GM18505 (cell line): ENCODE measurements around the gene LIPT1.

Source experiments
- ATAC-seq: cut with Tn5 transposase; IDR thresholded peaks from one replicate; pipeline ENCODE4 v1.9.1; 2021; ENCODE audit not compliant: unreplicated experiment
- POLR2A ChIP-seq: IDR thresholded peaks from 4 replicates; pipeline ENCODE4 v1.6.1; 2011; ENCODE audit warnings: borderline replicate concordance; ENCODE audit not compliant: insufficient read depth, insufficient read length; ENCODE audit errors: extremely low read depth

The LIPT1 gene

DNA sequence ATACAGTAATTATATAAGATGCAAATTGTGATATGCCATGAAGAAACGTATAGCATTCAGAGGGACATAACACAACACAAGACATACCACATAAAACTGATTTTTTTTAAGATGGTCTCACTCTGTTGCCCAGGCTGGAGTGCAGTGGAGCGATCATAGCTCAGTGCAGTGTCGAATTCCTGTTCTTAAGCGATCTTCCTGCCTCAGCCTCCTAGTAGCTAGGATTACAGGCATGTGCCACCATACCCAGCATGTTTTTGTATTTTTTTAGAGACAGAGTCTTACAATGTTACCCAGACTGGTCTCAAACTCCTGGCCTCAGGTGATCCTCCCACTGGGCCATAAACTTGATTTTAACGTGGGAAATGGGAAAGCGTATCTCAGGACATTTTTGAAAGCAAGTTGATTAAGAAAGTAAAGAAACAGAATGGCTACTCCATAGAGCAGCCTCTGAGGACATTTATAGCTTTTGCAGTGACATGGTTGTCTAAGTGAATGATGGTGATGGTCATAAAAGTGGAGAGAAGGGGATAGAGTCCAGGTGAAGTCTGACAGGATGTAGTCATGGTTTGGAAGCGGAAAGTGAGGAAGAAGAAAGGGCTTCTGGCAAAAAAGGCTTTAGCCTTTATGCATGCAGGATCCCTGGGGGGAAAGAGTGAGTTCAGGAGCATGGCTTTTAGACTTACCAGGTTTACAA is 2.4 kb upstream of the LIPT1 start:
- ATAC-seq: no peak
- no peak for TF ChIP-seq POLR2A

GRCh38 chr2:99153921-99154604 is 704 bp upstream of the LIPT1 start:
- no peak for ATAC-seq
- no peak for TF ChIP-seq POLR2A

DNA sequence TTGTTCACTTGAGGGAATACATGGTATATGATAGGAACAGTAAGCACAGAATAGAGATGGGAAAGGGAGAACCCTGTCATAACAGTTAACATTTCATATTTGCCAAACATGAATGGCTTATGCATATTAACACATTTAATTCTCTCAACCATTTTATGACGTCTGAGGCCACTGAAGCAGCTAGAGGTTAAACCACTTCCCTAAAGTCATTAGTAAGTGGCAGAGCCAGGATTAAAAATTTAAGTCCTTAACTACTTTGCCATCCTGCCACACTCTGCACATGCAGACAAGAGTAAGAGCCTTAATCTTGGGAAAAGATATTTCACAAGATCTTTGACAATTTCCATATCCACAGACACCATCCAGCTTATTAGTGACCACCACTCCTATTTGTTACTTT is 2.1 kb downstream of the LIPT1 start:
- TF ChIP-seq POLR2A: no peak
- ATAC-seq: no peak

DNA sequence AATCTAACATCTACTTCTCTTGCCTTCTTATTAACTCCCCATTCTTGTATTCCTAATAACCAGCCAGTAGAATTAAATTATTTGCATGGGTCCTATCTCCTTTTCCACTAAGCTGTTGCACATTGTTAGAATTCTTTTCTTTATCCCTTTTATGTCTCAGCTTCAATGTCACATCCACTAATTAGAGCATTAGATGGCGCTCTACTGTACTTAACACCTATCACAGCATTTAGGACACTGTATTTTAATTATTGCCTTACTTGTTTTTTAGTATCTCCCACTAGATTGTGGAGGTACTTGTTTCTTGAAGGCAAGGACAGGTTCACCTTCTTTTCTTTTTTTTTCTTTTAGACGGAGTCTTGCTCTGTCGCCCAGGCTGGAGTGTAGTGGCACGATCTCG is 3.8 kb downstream of the LIPT1 start:
- TF ChIP-seq POLR2A: no peak
- no peak for ATAC-seq

- ATAC-seq: no peak
These were observed 4.8 kb downstream of the LIPT1 start for GRCh38 chr2:99159594-99159993.

DNA sequence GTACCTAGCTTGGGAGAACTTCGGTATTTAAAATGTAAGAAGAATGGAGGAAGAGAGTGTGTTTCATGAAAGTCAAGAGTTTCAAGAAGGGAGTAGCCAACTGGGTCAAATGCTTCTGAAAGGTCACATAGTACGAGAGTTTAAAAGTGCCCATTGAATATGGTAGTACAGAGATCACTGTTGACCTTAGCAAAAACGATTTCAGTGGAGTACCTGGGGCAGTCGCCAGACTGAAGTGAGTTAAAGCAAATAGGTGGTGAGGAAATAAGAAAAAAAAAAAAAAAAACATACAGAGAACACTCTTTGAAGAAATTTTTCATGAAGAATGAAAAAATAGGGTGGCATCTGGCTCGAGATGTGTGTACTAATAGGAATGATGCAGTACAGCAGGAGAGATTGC is 11.5 kb downstream of the LIPT1 start:
- no peak for TF ChIP-seq POLR2A

More at GRCh38 chr2:99159594-99159993, 4.8 kb downstream of the LIPT1 start:
- TF ChIP-seq POLR2A: no peak

DNA sequence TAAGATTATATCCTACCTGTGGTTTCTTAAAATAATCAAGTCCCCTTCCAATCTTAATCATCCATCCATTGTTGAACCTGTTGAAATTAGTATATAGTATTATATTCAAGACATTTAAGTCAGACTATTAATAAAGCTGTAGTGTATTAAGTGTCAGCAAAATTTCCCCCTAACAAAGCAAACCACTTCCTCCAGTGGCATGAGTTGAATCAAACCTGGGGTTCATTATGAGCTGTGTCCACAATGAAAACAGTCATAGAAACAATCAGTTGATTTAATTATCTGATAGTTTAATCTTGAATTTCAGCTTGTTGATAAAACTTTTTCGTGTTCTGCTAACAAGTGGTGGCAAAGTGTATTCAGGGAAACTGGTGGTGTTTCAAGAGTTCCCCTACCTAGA is 14.8 kb downstream of the LIPT1 start:
- ATAC-seq: no peak

More for the DNA sequence above, 11.5 kb downstream of the LIPT1 start:
- ATAC-seq: no peak

DNA sequence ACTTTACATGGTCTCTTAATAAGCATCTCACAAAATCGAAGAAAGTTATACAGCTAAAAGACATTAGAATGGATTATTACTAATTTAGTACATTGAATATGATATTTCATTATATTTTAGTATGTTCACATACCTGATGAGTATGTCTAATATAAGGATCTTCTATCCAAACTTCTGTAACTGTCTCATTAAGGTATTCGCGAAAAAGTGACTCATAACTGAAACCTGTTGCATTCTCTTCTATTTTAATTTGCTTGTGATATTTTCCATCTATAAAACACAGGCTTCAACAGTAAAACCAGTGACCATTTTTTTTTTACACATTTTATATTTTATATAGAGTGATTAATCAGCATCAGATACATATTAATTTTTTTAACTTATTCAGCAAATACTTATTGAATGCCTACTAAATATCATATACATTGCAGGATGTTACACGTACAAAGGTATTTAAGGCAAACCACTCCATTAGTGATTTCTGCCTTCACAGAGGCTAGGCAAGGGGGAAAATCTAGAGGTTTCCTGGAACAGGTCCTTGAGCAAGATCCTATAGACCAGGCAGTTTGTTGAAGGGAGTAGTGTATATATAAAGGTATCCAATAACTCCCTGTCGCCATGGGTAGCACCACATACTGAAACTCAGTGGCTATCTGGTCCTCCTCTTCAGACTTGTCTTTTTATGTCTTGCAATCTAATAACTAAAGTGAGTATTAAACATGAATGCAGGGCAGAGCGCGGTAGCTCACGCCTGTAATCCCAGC is 16.8 kb downstream of the LIPT1 start:
- ATAC-seq: no peak

More for the DNA sequence above, 14.8 kb downstream of the LIPT1 start:
- TF ChIP-seq POLR2A: no peak

GRCh38 chr2:99180755-99181623 is 26.2 kb downstream of the LIPT1 start, which contains the start of the genes MITD1 and MRPL30:
Gene MITD1 (minus strand): TSS chr2:99181058. CDS start chr2:99180981, 77 bp downstream.
Gene MRPL30 (plus strand): TSS chr2:99181184. CDS start chr2:99186204, 5,020 bp downstream.
- peak; percentile 86 for ATAC-seq
- TF ChIP-seq POLR2A: peak; percentile 93

More for the DNA sequence above, 16.8 kb downstream of the LIPT1 start:
- no peak for TF ChIP-seq POLR2A

DNA sequence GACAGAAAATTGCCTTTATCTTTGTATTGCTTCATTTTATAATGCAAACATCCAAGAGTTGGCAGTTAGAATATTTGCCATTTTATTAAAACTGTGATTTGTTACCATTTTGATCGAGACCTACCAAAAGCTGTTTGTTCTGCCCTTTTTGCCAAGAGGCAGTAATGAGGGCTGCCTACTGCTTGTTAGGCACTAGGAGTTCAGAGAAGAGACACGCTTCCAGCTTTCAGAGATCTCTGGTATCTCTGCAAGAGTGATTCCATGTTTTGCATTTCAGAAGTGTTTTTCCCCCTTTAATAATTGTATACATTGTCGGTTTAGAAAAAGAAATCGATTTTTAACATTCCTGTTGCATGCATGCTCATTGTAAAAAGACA is 26.8 kb downstream of the LIPT1 start:
- ATAC-seq: no peak
- TF ChIP-seq POLR2A: no peak

- TF ChIP-seq POLR2A: no peak
- no peak for ATAC-seq
These were observed 28.3 kb downstream of the LIPT1 start for GRCh38 chr2:99183025-99183424.

DNA sequence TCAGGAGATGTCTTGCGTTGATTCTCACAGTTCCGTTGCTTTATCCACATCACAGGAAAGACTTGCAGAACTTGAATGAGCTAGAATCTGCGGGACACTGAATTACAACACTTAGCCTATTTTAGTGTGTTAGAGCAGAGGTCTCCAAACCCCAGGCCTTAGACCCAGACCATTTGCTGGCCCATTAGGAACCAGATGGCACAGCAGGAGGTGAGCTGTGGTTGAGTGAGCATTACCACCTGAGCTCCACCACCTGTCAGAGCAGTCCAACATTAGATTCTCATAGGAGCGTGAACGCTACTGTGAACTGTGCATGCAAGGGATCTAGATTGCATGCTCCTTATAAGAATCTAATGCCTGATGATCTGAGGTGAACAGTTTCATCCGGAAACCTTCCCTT is 30.0 kb downstream of the LIPT1 start:
- TF ChIP-seq POLR2A: no peak

More for the DNA sequence above, 30.0 kb downstream of the LIPT1 start:
- ATAC-seq: no peak
